Left ventricle myocardium inferior (tissue), 1 donor: ENCODE results near the gene ARHGAP5. TPM values are rescaled to one million over a fixed set of nuclear protein-coding genes. Genes with fewer than 3 reads are reported as not detected.

Experiments used
- DNase-seq: peaks from one replicate; pipeline ENCODE4 v3.0.0-alpha.2; 2020
- H3K27ac ChIP-seq: fragments of 200-600 bp; replicated peaks from 2 replicates; pipeline ENCODE4 v1.8.0; 2021
- H3K27me3 ChIP-seq: fragments of 200-600 bp; 2 replicates; pipeline ENCODE4 v1.8.0; 2021; ENCODE audit warnings: low read depth
- H3K36me3 ChIP-seq: fragments of 200-600 bp; 2 replicates; pipeline ENCODE4 v1.8.0; 2021
- H3K4me1 ChIP-seq: fragments of 200-600 bp; 2 replicates; pipeline ENCODE4 v1.8.0; 2021
- H3K4me3 ChIP-seq: fragments of 200-600 bp; 2 replicates; pipeline ENCODE4 v1.8.0; 2021; ENCODE audit warnings: mild to moderate bottlenecking, moderate library complexity
- H3K9me3 ChIP-seq: fragments of 200-600 bp; replicated peaks from 2 replicates; pipeline ENCODE4 v1.8.0; 2021
- intact Hi-C: fragments of 100-400 bp; cut with micrococcal nuclease; formaldehyde crosslinking; loops from one replicate; pipeline ENCODE4 v1.11.0; 2022
- total RNA-seq: library from RNA; stranded (reverse); fragmentation: NEBNext Ultra II Directional; extraction: Animal tissue kit (Norgen Biotek cat#: 25700); gene quantifications from one replicate; pipeline ENCODE4 v1.2.1, GENCODE V29; 2021
- TF ChIP-seq, protein P1 (sequence below): fragments of 200-600 bp; IDR thresholded peaks from 2 replicates; pipeline ENCODE4 v1.8.0; 2021; ENCODE audit warnings: antibody characterized with exemption, mild to moderate bottlenecking, borderline replicate concordance
- donor health status: DM: no; HTN: yes; CAD: no; lungs with severe emphysema.

Gene ARHGAP5
- total RNA-seq, 1 donor from 2014 or later: 238 TPM

GRCh38 chr14:32208490-32208889, 131.4 kb downstream of the ARHGAP5 start:
- H3K27me3 ChIP-seq: no peaks in the 10 kb centered on the region
- TF ChIP-seq, protein P1, sequence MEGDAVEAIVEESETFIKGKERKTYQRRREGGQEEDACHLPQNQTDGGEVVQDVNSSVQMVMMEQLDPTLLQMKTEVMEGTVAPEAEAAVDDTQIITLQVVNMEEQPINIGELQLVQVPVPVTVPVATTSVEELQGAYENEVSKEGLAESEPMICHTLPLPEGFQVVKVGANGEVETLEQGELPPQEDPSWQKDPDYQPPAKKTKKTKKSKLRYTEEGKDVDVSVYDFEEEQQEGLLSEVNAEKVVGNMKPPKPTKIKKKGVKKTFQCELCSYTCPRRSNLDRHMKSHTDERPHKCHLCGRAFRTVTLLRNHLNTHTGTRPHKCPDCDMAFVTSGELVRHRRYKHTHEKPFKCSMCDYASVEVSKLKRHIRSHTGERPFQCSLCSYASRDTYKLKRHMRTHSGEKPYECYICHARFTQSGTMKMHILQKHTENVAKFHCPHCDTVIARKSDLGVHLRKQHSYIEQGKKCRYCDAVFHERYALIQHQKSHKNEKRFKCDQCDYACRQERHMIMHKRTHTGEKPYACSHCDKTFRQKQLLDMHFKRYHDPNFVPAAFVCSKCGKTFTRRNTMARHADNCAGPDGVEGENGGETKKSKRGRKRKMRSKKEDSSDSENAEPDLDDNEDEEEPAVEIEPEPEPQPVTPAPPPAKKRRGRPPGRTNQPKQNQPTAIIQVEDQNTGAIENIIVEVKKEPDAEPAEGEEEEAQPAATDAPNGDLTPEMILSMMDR: no peak
- DNase-seq: no peak
- no peak overlapping the region for H3K27ac ChIP-seq
- peaks cover 23% of the 10 kb centered on the region for H3K4me1 ChIP-seq
- no peaks in the 10 kb centered on the region for H3K36me3 ChIP-seq
- no peak overlapping the region for H3K4me3 ChIP-seq
- intact Hi-C loops: no loop called here
- no peaks in the 10 kb centered on the region for H3K9me3 ChIP-seq

Other genes starting within 250 kb of the ARHGAP5 start
- not detected for gene RNU6-7, start 124.7 kb downstream of the ARHGAP5 start, total RNA-seq
- gene RNU6-8, start 126.0 kb downstream of the ARHGAP5 start, total RNA-seq: not detected